ENCODE measurements around the gene ESRRA.

- TF ChIP-seq POLR2A (IDR thresholded peaks at IDR 0.05; ENCODE audit: low read depth, low read length) = no peak
- no peak for TF ChIP-seq TAF1 (IDR thresholded peaks at IDR 0.05; ENCODE audit: low read depth, low read length)
Observed at GRCh38 chr11:64337538-64338249, 32.4 kb downstream of the ESRRA start.
